ENCODE results near the gene EML4. TPM values are rescaled to one million over a fixed set of nuclear protein-coding genes. Genes with fewer than 3 reads are reported as not detected.
"Not testable (repeated sequence)": the region's sequence is repeated elsewhere in the genome, so short reads cannot be mapped to it uniquely, and the experiment has no call there.

Gene EML4
- total RNA-seq, 2 donors from 2014 or later, result 79.2 to 82.2 TPM

DNA sequence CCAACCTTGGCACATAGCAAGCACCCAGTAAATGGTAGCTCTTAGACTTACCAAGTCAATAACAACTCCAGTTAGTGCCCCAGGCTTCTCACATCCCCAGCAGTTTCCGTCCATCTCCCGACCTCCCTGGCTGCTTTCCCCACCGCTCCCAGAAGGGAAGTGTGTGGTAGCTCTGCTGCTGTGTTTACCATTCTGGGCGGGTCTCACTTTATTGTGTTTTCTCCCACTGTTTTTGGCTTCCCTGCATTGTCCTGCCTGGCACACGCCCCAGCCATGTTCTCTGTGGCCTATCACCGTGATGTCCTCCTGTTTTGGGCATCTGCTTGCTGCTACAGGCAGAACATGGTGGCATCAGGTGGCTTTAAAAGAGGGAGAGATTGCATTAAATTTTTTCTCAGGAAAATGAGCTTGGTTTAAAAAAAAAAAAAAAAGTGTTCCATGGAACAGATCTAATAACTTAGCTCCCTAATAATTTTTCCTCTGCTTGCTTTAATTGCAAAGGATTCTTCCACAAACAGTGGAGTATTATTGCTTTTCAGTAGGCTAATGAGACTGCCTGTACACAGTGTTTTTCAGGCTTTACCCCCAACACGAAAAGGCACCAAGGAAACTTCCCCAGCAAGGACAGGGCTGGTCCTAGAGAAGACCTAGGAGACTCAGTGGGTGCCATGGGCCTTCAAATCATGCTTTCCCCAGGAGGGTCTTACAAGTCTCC lies 199.8 kb downstream of the EML4 start:
- Mint-ChIP-seq H3K4me1 (ENCODE audit: low read depth) (peaks cover 15% of the 10 kb centered on the region), H3K27ac (no peak overlapping the region), H3K4me3 (no peak overlapping the region), H3K27me3 (ENCODE audit: low read depth) (no peaks in the 10 kb centered on the region), H3K36me3 (ENCODE audit: insufficient read depth in 2 of 2) (no peaks in the 10 kb centered on the region), H3K9me3 (no peaks in the 10 kb centered on the region)
- ATAC-seq (replicated peaks in 1 of 2) (no peak), DNase-seq (no peak)

GRCh38 chr2:42369532-42370229 lies 200.5 kb downstream of the EML4 start:
- DNase-seq, result no peak

DNA sequence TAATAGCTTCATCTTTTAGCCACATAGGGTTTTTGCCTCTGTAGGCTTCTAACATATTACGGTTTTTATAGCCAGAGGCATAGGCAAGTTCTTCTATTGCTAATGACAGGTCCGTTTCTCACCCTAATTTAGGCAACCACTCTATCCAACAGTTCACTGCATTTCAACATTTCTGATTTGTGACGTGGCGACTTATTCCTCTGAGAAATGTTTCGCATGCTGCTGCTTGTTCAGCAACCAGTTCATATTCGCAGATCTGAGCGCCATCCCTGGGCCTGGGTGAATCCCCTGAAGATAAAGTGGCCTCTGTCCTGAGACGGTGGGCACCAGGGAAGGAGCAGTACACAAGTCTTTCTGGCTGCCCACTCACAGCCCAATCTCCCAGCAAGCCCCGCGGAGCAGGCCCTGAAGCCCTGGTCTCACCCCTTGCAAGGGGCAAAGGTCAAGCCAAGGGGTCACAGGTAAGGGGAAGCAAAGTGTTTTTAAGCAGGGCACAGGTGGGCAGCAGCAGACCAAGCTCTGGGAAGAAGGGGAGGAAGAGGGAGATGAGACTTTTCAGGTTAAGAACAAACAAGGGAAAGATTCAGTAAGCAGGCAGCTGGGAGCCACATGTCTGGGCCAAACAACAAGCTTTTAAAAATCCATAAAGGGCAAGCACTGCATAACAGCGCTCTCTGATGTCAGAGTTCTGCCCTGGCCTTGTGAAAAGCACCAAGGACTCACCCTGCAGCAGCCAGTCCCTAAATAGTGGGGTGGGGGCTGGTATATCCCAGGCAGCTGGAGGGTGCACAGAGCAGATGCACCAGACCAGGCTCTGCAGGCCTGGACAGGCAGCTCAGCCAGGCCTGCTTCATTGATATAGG lies 202.7 kb downstream of the EML4 start:
- DNase-seq (no peak), ATAC-seq (replicated peaks in 1 of 2) (no peak)
- Mint-ChIP-seq H3K36me3 (ENCODE audit: insufficient read depth in 2 of 2) (no peaks in the 10 kb centered on the region), H3K4me1 (ENCODE audit: low read depth) (peaks cover 11% of the 10 kb centered on the region), H3K9me3 (no peaks in the 10 kb centered on the region), H3K27me3 (ENCODE audit: low read depth) (no peaks in the 10 kb centered on the region), H3K4me3 (no peak overlapping the region), H3K27ac (no peak overlapping the region)

More at GRCh38 chr2:42369532-42370229, 200.5 kb downstream of the EML4 start:
- peaks cover 15% of the 10 kb centered on the region for H3K4me1 Mint-ChIP-seq (ENCODE audit: low read depth)
- H3K4me3 Mint-ChIP-seq, result no peak overlapping the region
- H3K27ac Mint-ChIP-seq, result no peak overlapping the region
- H3K36me3 Mint-ChIP-seq (ENCODE audit: insufficient read depth in 2 of 2), result no peaks in the 10 kb centered on the region
- ATAC-seq (replicated peaks in 1 of 2), result no peak
- H3K9me3 Mint-ChIP-seq, result no peaks in the 10 kb centered on the region
- H3K27me3 Mint-ChIP-seq (ENCODE audit: low read depth), result no peaks in the 10 kb centered on the region

DNA sequence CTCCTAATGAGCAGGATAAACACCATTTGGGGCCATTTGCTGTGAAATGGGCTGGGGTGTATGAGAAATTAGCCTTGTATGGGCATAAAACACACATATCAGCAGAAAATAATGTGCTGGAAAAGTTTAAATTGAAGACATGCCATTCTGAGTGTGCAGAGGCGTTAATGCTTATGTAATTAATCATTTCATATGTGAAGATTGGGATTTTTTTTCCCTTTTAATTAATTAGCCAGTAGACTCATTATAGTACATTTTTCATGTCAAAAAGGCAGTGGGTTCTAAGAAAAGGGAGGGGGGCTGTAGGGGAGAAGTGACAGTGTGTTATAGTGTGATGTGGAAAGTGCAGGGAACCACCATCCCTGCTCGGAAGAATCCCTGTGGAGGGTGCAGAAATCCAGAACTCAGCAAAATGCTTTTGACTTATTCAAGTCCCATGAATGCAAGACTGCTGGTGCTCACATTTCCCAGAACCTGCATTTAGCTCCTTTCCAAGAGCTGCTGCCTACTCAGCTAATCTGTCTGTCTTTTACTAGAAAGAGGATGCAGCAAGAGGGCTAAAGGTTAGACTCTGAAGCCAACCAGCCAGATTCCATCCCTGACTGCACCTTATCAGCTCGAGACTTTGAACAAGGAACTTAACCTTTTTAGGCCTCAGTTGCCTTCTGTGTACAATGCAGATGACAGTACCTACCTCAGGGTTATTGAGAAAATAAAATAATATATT lies 203.5 kb downstream of the EML4 start:
- H3K4me1 Mint-ChIP-seq (ENCODE audit: low read depth), result peaks cover 3% of the 10 kb centered on the region

GRCh38 chr2:42376758-42377157 lies 207.6 kb downstream of the EML4 start:
- Mint-ChIP-seq H3K27me3 (ENCODE audit: low read depth) (no peaks in the 10 kb centered on the region), H3K36me3 (ENCODE audit: insufficient read depth in 2 of 2) (no peaks in the 10 kb centered on the region), H3K4me1 (ENCODE audit: low read depth) (no peaks in the 10 kb centered on the region), H3K9me3 (no peaks in the 10 kb centered on the region), H3K27ac (no peak overlapping the region), H3K4me3 (no peak overlapping the region)
- no peak for DNase-seq
- ATAC-seq (replicated peaks in 1 of 2), result no peak

More for the DNA sequence above, 203.5 kb downstream of the EML4 start:
- Mint-ChIP-seq H3K4me3 (no peak overlapping the region), H3K27ac (no peak overlapping the region), H3K27me3 (ENCODE audit: low read depth) (no peaks in the 10 kb centered on the region), H3K9me3 (no peaks in the 10 kb centered on the region), H3K36me3 (ENCODE audit: insufficient read depth in 2 of 2) (no peaks in the 10 kb centered on the region)
- DNase-seq, result no peak
- ATAC-seq (replicated peaks in 1 of 2), result no peak

GRCh38 chr2:42378415-42378814 lies 209.3 kb downstream of the EML4 start:
- H3K27ac Mint-ChIP-seq, result no peak overlapping the region
- no peak overlapping the region for H3K4me3 Mint-ChIP-seq
- H3K4me1 Mint-ChIP-seq (ENCODE audit: low read depth), result no peaks in the 10 kb centered on the region
- no peak for DNase-seq
- no peaks in the 10 kb centered on the region for H3K27me3 Mint-ChIP-seq (ENCODE audit: low read depth)
- no peaks in the 10 kb centered on the region for H3K9me3 Mint-ChIP-seq
- no peak for ATAC-seq (replicated peaks in 1 of 2)
- H3K36me3 Mint-ChIP-seq (ENCODE audit: insufficient read depth in 2 of 2), result no peaks in the 10 kb centered on the region

- H3K4me1 Mint-ChIP-seq (ENCODE audit: low read depth); DNase-seq; H3K27ac Mint-ChIP-seq; H3K27me3 Mint-ChIP-seq (ENCODE audit: low read depth); H3K4me3 Mint-ChIP-seq; ATAC-seq (replicated peaks in 1 of 2); H3K9me3 Mint-ChIP-seq; H3K36me3 Mint-ChIP-seq (ENCODE audit: insufficient read depth in 2 of 2): not testable (repeated sequence)
These were observed 210.9 kb downstream of the EML4 start for GRCh38 chr2:42380026-42380425.

- Mint-ChIP-seq H3K27ac (no peak overlapping the region), H3K27me3 (ENCODE audit: low read depth) (no peaks in the 10 kb centered on the region), H3K4me3 (no peak overlapping the region), H3K4me1 (ENCODE audit: low read depth) (no peaks in the 10 kb centered on the region), H3K9me3 (no peaks in the 10 kb centered on the region), H3K36me3 (ENCODE audit: insufficient read depth in 2 of 2) (no peaks in the 10 kb centered on the region)
- ATAC-seq (replicated peaks in 1 of 2) (no peak), DNase-seq (no peak)
These were observed 213.0 kb downstream of the EML4 start for GRCh38 chr2:42382144-42382543.

Other genes starting within 250 kb of the EML4 start
- not detected for gene PKDCC, start 121.3 kb upstream of the EML4 start, total RNA-seq
- 100 to 1,000 TPM; 140 to 157 TPM for gene COX7A2L, start 191.9 kb downstream of the EML4 start, total RNA-seq

Measured in activated T-cell treated with anti-CD3 and anti-CD28 coated beads, Interleukin-2, amount 50 U/mL, for 72 hours (primary cell).